WTC11 (cell line): ENCODE data around the gene VCP. TPM values are rescaled to one million over a fixed set of nuclear protein-coding genes. Genes with fewer than 3 reads are reported as not detected.

Experiments used
- ATAC-seq: fragments of 200-7000 bp; cut with Tn5 transposase; 2 replicates; pipeline ENCODE4 v1.10.0; 2021; ENCODE audit warnings: mild to moderate bottlenecking, moderate library complexity
- CTCF ChIA-PET: fragments of 300-600 bp; sonication (Branson Sonifier 250); formaldehyde crosslinking; loops from one replicate; lab custom pipeline; 2021; ENCODE audit warnings: antibody characterized with exemption; lab: Charles Lee
- POLR2A ChIA-PET: fragments of 350-600 bp; sonication (Branson Sonifier 250); formaldehyde crosslinking; loops from one replicate; lab custom pipeline; 2021; ENCODE audit warnings: antibody characterized with exemption; lab: Charles Lee
- DNase-seq: peaks from one replicate; pipeline ENCODE4 v3.0.0; 2021; ENCODE audit warnings: low spot score
- H3K27ac Mint-ChIP-seq: 2 replicates; pipeline ENCODE4 v1.8.0; 2021; ENCODE audit warnings: mixed read lengths
- H3K27me3 Mint-ChIP-seq: 2 replicates; pipeline ENCODE4 v1.8.0; 2021; ENCODE audit warnings: low read depth, mild to moderate bottlenecking, moderate library complexity, mixed read lengths
- H3K36me3 Mint-ChIP-seq: 2 replicates; pipeline ENCODE4 v1.8.0; 2021; ENCODE audit warnings: mixed read lengths
- H3K4me1 Mint-ChIP-seq: 2 replicates; pipeline ENCODE4 v1.8.0; 2022; ENCODE audit warnings: mixed read lengths
- H3K4me3 Mint-ChIP-seq: 2 replicates; pipeline ENCODE4 v1.8.0; 2021; ENCODE audit warnings: mild to moderate bottlenecking, moderate library complexity, mixed read lengths
- H3K9me3 Mint-ChIP-seq: 2 replicates; pipeline ENCODE4 v1.8.0; 2021; ENCODE audit warnings: mixed read lengths
- ATF6 ChIP-seq: sonication (generic); formaldehyde crosslinking; IDR thresholded peaks from 2 replicates; pipeline ENCODE4 v1.8.1; 2023; ENCODE audit warnings: mild to moderate bottlenecking, missing genetic modification reagents
- E2F4 ChIP-seq: sonication (generic); formaldehyde crosslinking; IDR thresholded peaks from 2 replicates; pipeline ENCODE4 v1.8.1; 2022; ENCODE audit warnings: low read depth, mild to moderate bottlenecking, moderate library complexity, missing genetic modification reagents, borderline replicate concordance
- ESRRA ChIP-seq: sonication (generic); formaldehyde crosslinking; IDR thresholded peaks from 2 replicates; pipeline ENCODE4 v1.8.1; 2022; ENCODE audit warnings: mild to moderate bottlenecking, missing genetic modification reagents, borderline replicate concordance
- ETV6 ChIP-seq: sonication (generic); formaldehyde crosslinking; IDR thresholded peaks from 2 replicates; pipeline ENCODE4 v1.8.1; 2022; ENCODE audit warnings: mild to moderate bottlenecking, missing genetic modification reagents
- FOXK1 ChIP-seq: sonication (generic); formaldehyde crosslinking; IDR thresholded peaks from 2 replicates; pipeline ENCODE4 v1.8.0; 2022; ENCODE audit warnings: mild to moderate bottlenecking, moderate library complexity, missing genetic modification reagents
- JUN ChIP-seq: sonication (generic); formaldehyde crosslinking; IDR thresholded peaks from 2 replicates; pipeline ENCODE4 v1.8.0; 2023; ENCODE audit warnings: mild to moderate bottlenecking, missing genetic modification reagents
- MAX ChIP-seq: sonication (generic); formaldehyde crosslinking; IDR thresholded peaks from 2 replicates; pipeline ENCODE4 v1.8.0; 2022; ENCODE audit warnings: mild to moderate bottlenecking, missing genetic modification reagents
- MXD4 ChIP-seq: fragments of 250-450 bp; sonication (Bioruptor Pico); IDR thresholded peaks from 2 replicates; pipeline ENCODE4 v1.8.0; 2021; ENCODE audit warnings: mild to moderate bottlenecking, moderate library complexity, borderline replicate concordance
- NR1H2 ChIP-seq: sonication (generic); formaldehyde crosslinking; IDR thresholded peaks from 2 replicates; pipeline ENCODE4 v1.9.0; 2021; ENCODE audit warnings: mild to moderate bottlenecking, moderate library complexity, missing genetic modification reagents
- OVOL2 ChIP-seq: fragments of 250-450 bp; sonication (Bioruptor Pico); IDR thresholded peaks from 2 replicates; pipeline ENCODE4 v1.9.0; 2021; ENCODE audit warnings: mild to moderate bottlenecking, borderline replicate concordance
- PRDM15 ChIP-seq: sonication (generic); formaldehyde crosslinking; IDR thresholded peaks from 2 replicates; pipeline ENCODE4 v1.8.0; 2022; ENCODE audit warnings: missing genetic modification reagents
- RELA ChIP-seq: sonication (generic); formaldehyde crosslinking; IDR thresholded peaks from 2 replicates; pipeline ENCODE4 v1.8.1; 2022; ENCODE audit warnings: missing genetic modification reagents, mild to moderate bottlenecking, borderline replicate concordance
- RORB ChIP-seq: fragments of 250-450 bp; sonication (Bioruptor Pico); IDR thresholded peaks from 2 replicates; pipeline ENCODE4 v1.9.0; 2021; ENCODE audit warnings: mild to moderate bottlenecking
- SMAD4 ChIP-seq: sonication (generic); formaldehyde crosslinking; IDR thresholded peaks from 2 replicates; pipeline ENCODE4 v1.8.0; 2022; ENCODE audit warnings: mild to moderate bottlenecking, missing genetic modification reagents
- TCF7 ChIP-seq: sonication (generic); formaldehyde crosslinking; IDR thresholded peaks from 2 replicates; pipeline ENCODE4 v1.8.0; 2022; ENCODE audit warnings: mild to moderate bottlenecking, low read depth, missing genetic modification reagents, moderate library complexity
- TP53 ChIP-seq: sonication (generic); formaldehyde crosslinking; IDR thresholded peaks from 2 replicates; pipeline ENCODE4 v1.8.1; 2023; ENCODE audit warnings: mild to moderate bottlenecking, missing genetic modification reagents
- ZMAT4 ChIP-seq: fragments of 250-450 bp; sonication (Bioruptor Pico); IDR thresholded peaks from 2 replicates; pipeline ENCODE4 v1.9.0; 2021; ENCODE audit warnings: mild to moderate bottlenecking
- ZNF512 ChIP-seq: sonication (generic); formaldehyde crosslinking; IDR thresholded peaks from 2 replicates; pipeline ENCODE4 v1.8.1; 2022; ENCODE audit warnings: missing genetic modification reagents, borderline replicate concordance
- total RNA-seq: library from RNA; stranded (reverse); gene quantifications from 3 replicates; pipeline ENCODE4 v1.2.3, GENCODE V29; 2021

VCP gene
- total RNA-seq, 1 experiment from 2014 or later = 386 TPM

- no peak for TF ChIP-seq FOXK1
Observed at GRCh38 chr9:35107297-35108290, 35.2 kb upstream of the VCP start (continued).

- POLR2A ChIA-PET = interaction anchor here (0.5 kb wide), 1 partner anchor 83 kb away, joined by 3 read pairs; no protein-coding TSS in a partner anchor
- ATAC-seq = no peak
- no peak for TF ChIP-seq TCF7 (CRISPR knock-in tag)
- TF ChIP-seq JUN = no peak
- TF ChIP-seq PRDM15 (CRISPR knock-in tag) = no peak
- TF ChIP-seq NR1H2 (CRISPR knock-in tag) = no peak
- TF ChIP-seq ZMAT4 (CRISPR knock-in tag) = no peak
- no peak for TF ChIP-seq OVOL2 (CRISPR knock-in tag)
- no peak for TF ChIP-seq ZNF512
- TF ChIP-seq ETV6 (CRISPR knock-in tag) = no peak
- no peak for TF ChIP-seq MAX (CRISPR knock-in tag)
- TF ChIP-seq ATF6 (CRISPR knock-in tag) = no peak
- no peak for TF ChIP-seq SMAD4 (CRISPR knock-in tag)
- no peak for TF ChIP-seq RORB
- TF ChIP-seq ESRRA (CRISPR knock-in tag) = no peak
- TF ChIP-seq TP53 (CRISPR knock-in tag) = no peak
- no peak for TF ChIP-seq RELA (CRISPR knock-in tag)
- TF ChIP-seq MXD4 = no peak
- TF ChIP-seq E2F4 (CRISPR knock-in tag) = no peak
- TF ChIP-seq, all 79 proteins: peak for 0
- H3K4me3 Mint-ChIP-seq = no peak overlapping the region
- H3K4me1 Mint-ChIP-seq = peaks cover 22% of the 10 kb centered on the region
- no peak for DNase-seq
- no peak overlapping the region for H3K27ac Mint-ChIP-seq
- H3K9me3 Mint-ChIP-seq = no peaks in the 10 kb centered on the region
- peaks cover 2% of the 10 kb centered on the region for H3K36me3 Mint-ChIP-seq
- CTCF ChIA-PET = no interaction called here
- no peaks in the 10 kb centered on the region for H3K27me3 Mint-ChIP-seq
Observed at GRCh38 chr9:35106343-35106730, 33.9 kb upstream of the VCP start.
